ENCODE data around the gene NUBP2. TPM values are rescaled to one million over a fixed set of nuclear protein-coding genes. Genes with fewer than 3 reads are reported as not detected.

The NUBP2 gene
- polyA plus RNA-seq, 2 donors: 41.5 to 57.8 TPM

DNA sequence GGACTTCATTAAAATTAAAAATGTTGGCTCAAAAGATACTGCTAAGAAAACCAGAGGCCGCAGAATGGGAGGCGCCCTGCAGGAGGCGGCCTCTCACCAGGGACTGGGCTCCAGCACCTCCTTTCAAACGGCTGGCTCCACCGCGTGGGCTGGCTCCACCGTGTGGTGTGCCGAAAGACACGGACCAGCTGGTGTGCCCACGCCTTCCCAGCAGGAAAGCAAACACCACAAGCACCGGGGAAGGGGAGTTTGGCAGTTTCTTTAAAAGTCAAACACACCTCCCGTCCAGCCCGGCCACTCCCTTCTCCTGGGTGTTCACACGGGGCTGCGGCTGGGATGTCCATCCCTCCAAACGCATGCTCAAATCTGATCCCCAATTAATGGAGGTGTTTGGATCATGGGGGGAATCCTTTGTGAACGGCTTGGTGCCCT, 30.0 kb downstream of the NUBP2 start:
- no peaks in the 10 kb centered on the region for H3K27me3 ChIP-seq (ENCODE audit: control insufficient read depth in 1 of 2, insufficient read depth in 2 of 2, low read length in 2 of 2)
- H3K36me3 ChIP-seq (ENCODE audit: control insufficient read depth in 2 of 2, insufficient read depth in 2 of 2, low read length in 1 of 2): peaks cover 3 to 38% of the 10 kb centered on the region in 2 donors
- H3K9me3 ChIP-seq (ENCODE audit: control insufficient read depth in 2 of 2, insufficient read depth in 1 of 2, low read depth in 1 of 2, low read length in 1 of 2): no peaks in the 10 kb centered on the region
- H3K4me1 ChIP-seq (ENCODE audit: control insufficient read depth in 2 of 2, insufficient read depth in 2 of 2, low read length in 1 of 2): no peaks in the 10 kb centered on the region
- no peak overlapping the region for H3K4me3 ChIP-seq (ENCODE audit: low read depth in 1 of 2, low read length in 2 of 2)
- 14 to 15% methylated on average over 17 of the region's 17 CpGs for WGBS, 2 donors
- no peak overlapping the region for H3K27ac ChIP-seq (ENCODE audit: low read depth in 2 of 2, low read length in 1 of 2)

DNA sequence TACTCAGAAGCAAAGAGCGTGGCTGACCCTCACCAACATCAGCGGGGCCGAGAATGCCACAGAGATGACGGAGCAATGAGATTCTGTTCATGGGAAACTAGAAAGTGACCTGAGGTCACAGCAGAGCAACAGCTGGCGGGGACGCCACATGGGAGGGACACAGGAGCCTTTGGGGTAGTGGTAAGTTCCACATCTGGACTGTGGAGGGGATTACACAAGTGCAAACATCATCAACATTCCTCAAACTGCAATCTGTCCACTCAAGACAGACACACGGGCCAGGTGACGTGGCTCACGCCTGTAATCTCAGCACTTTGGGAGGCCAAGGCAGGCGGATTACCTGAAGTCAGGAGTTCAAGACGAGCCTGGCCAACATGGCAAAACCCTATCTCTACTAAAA, 32.7 kb downstream of the NUBP2 start:
- 88 to 91% methylated on average over 11 of the region's 11 CpGs for WGBS, 2 donors
- Histone ChIP-seq H3K4me3 (ENCODE audit: low read depth in 1 of 2, low read length in 2 of 2) (no peak overlapping the region), H3K27ac (ENCODE audit: low read depth in 2 of 2, low read length in 1 of 2) (no peak overlapping the region), H3K4me1 (ENCODE audit: control insufficient read depth in 2 of 2, insufficient read depth in 2 of 2, low read length in 1 of 2) (no peaks in the 10 kb centered on the region), H3K27me3 (ENCODE audit: control insufficient read depth in 1 of 2, insufficient read depth in 2 of 2, low read length in 2 of 2) (no peaks in the 10 kb centered on the region), H3K9me3 (ENCODE audit: control insufficient read depth in 2 of 2, insufficient read depth in 1 of 2, low read depth in 1 of 2, low read length in 1 of 2) (no peaks in the 10 kb centered on the region), H3K36me3 (ENCODE audit: control insufficient read depth in 2 of 2, insufficient read depth in 2 of 2, low read length in 1 of 2) (peaks cover 0 to 39% of the 10 kb centered on the region in 2 donors)

DNA sequence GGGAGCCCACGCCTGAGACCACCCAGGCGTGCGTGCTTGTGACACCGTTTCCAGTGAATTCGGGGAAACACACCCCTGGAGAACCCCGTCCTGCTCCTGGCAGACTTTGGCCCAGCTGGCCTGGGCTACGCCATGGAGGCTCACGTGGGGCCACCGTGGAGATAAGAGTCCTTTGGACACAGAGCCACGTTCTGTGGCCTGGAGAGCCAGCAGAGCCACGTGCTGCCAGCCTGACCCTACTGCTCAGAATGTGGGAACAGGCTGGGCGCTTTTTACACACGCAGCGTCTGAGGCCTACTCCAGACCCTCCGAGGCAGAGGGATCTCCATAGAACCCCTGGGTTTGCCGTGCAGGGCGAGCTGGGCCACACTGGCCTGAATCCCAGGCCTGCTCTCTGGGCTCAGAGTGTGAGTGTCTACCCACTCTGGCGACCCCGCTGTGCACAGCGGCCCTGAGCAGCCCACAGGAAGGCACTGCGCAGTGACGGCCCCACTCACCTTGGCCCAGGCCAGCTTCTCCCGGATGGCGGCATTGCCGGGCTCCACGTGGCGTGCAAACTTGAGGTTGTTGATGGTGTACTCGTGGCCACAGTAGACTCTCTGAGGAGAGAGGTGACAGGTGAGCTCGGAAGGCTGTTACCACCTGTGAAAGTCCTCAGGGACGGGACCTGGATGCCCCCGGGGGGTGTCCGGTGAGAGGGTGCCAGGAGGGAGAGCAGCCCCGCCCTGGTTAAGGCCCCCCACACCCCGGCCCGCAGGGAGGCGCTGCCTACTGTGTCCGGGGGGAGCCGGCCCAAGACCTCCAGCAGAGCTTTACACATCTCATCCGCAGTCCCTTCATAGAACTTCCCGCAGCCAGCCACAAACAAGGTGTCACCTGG, 33.9 kb downstream of the NUBP2 start:
- H3K27ac ChIP-seq (ENCODE audit: low read depth in 2 of 2, low read length in 1 of 2): no peak overlapping the region
- no peaks in the 10 kb centered on the region for H3K9me3 ChIP-seq (ENCODE audit: control insufficient read depth in 2 of 2, insufficient read depth in 1 of 2, low read depth in 1 of 2, low read length in 1 of 2)
- 92 to 94% methylated on average over 40 of the region's 40 CpGs for WGBS, 2 donors
- H3K4me3 ChIP-seq (ENCODE audit: low read depth in 1 of 2, low read length in 2 of 2): no peak overlapping the region
- no peaks in the 10 kb centered on the region for H3K27me3 ChIP-seq (ENCODE audit: control insufficient read depth in 1 of 2, insufficient read depth in 2 of 2, low read length in 2 of 2)
- H3K36me3 ChIP-seq (ENCODE audit: control insufficient read depth in 2 of 2, insufficient read depth in 2 of 2, low read length in 1 of 2): peaks cover 0 to 46% of the 10 kb centered on the region in 2 donors
- no peaks in the 10 kb centered on the region for H3K4me1 ChIP-seq (ENCODE audit: control insufficient read depth in 2 of 2, insufficient read depth in 2 of 2, low read length in 1 of 2)

DNA sequence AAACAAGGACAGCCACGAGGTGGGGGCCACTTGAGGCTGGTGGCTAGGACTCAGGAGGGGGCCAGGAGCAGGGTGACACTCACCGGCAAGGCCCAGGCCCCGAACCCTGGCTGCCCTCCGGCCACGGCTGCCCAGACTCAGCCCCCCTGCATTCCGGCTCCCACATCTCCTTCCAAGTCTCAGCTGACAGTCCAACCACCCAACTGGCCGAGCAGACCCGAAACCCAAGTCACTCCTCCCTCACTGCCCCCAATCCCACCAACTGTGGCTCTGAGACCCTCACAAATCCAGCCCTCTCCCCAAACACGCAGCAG, 34.5 kb downstream of the NUBP2 start:
- no peak overlapping the region for H3K4me3 ChIP-seq (ENCODE audit: low read depth in 1 of 2, low read length in 2 of 2)
- no peak overlapping the region for H3K27ac ChIP-seq (ENCODE audit: low read depth in 2 of 2, low read length in 1 of 2)
- no peaks in the 10 kb centered on the region for H3K27me3 ChIP-seq (ENCODE audit: control insufficient read depth in 1 of 2, insufficient read depth in 2 of 2, low read length in 2 of 2)
- 94% methylated on average over 4 to 9 of the region's 9 CpGs for WGBS, 2 donors
- no peaks in the 10 kb centered on the region for H3K4me1 ChIP-seq (ENCODE audit: control insufficient read depth in 2 of 2, insufficient read depth in 2 of 2, low read length in 1 of 2)
- H3K36me3 ChIP-seq (ENCODE audit: control insufficient read depth in 2 of 2, insufficient read depth in 2 of 2, low read length in 1 of 2): peaks cover 0 to 48% of the 10 kb centered on the region in 2 donors
- no peaks in the 10 kb centered on the region for H3K9me3 ChIP-seq (ENCODE audit: control insufficient read depth in 2 of 2, insufficient read depth in 1 of 2, low read depth in 1 of 2, low read length in 1 of 2)

- Histone ChIP-seq H3K4me1 (ENCODE audit: control insufficient read depth in 2 of 2, insufficient read depth in 2 of 2, low read length in 1 of 2) (no peaks in the 10 kb centered on the region), H3K4me3 (ENCODE audit: low read depth in 1 of 2, low read length in 2 of 2) (no peak overlapping the region), H3K36me3 (ENCODE audit: control insufficient read depth in 2 of 2, insufficient read depth in 2 of 2, low read length in 1 of 2) (peaks cover 0 to 52% of the 10 kb centered on the region in 2 donors), H3K27me3 (ENCODE audit: control insufficient read depth in 1 of 2, insufficient read depth in 2 of 2, low read length in 2 of 2) (no peaks in the 10 kb centered on the region), H3K9me3 (ENCODE audit: control insufficient read depth in 2 of 2, insufficient read depth in 1 of 2, low read depth in 1 of 2, low read length in 1 of 2) (no peaks in the 10 kb centered on the region), H3K27ac (ENCODE audit: low read depth in 2 of 2, low read length in 1 of 2) (no peak overlapping the region)
- WGBS, 2 donors: 92 to 94% methylated on average over 17 of the region's 17 CpGs
Observed at GRCh38 chr16:1817716-1818115, 35.0 kb downstream of the NUBP2 start.

- H3K9me3 ChIP-seq (ENCODE audit: control insufficient read depth in 2 of 2, insufficient read depth in 1 of 2, low read depth in 1 of 2, low read length in 1 of 2): no peaks in the 10 kb centered on the region
- H3K27ac ChIP-seq (ENCODE audit: low read depth in 2 of 2, low read length in 1 of 2): no peak overlapping the region
- WGBS, 2 donors: 96 to 97% methylated on average over 25 to 27 of the region's 27 CpGs
- H3K27me3 ChIP-seq (ENCODE audit: control insufficient read depth in 1 of 2, insufficient read depth in 2 of 2, low read length in 2 of 2): no peaks in the 10 kb centered on the region
- H3K36me3 ChIP-seq (ENCODE audit: control insufficient read depth in 2 of 2, insufficient read depth in 2 of 2, low read length in 1 of 2): peaks cover 0 to 54% of the 10 kb centered on the region in 2 donors
- no peaks in the 10 kb centered on the region for H3K4me1 ChIP-seq (ENCODE audit: control insufficient read depth in 2 of 2, insufficient read depth in 2 of 2, low read length in 1 of 2)
- H3K4me3 ChIP-seq (ENCODE audit: low read depth in 1 of 2, low read length in 2 of 2): no peak overlapping the region
Observed at GRCh38 chr16:1818204-1818872, 35.6 kb downstream of the NUBP2 start.

DNA sequence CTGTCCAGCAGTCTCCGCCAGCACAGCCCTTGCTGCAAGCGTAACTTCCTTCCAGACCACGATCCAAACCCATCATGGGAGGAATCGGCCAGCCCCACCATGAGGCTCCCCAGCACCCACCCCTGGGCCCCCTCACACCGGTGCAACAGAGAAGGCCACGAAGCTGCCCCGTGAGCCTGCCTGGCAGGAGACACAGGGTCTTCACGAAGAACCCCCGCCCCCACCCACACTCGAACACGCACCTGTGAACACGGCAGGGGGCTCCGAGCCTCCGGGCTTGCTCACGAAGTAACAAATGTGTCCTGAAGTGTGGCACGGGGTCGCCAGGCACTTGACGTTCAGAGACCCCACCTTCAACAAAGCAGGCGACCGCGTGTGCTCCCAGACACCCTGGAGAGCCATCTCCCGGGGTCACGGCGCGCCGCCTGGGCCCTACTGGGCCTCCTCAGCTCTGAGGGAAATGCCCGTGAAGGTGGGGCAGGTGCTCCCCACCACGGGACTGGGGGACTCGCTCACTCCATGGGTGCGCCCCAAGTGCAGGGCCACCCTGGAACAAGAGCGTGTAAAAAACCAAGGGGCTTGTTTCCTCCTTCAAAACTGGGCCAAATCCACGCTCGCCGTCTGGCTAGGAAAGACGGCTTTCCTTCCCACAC, 36.2 kb downstream of the NUBP2 start:
- Histone ChIP-seq H3K27me3 (ENCODE audit: control insufficient read depth in 1 of 2, insufficient read depth in 2 of 2, low read length in 2 of 2) (no peaks in the 10 kb centered on the region), H3K4me1 (ENCODE audit: control insufficient read depth in 2 of 2, insufficient read depth in 2 of 2, low read length in 1 of 2) (no peaks in the 10 kb centered on the region), H3K27ac (ENCODE audit: low read depth in 2 of 2, low read length in 1 of 2) (no peak overlapping the region), H3K4me3 (ENCODE audit: low read depth in 1 of 2, low read length in 2 of 2) (no peak overlapping the region), H3K9me3 (ENCODE audit: control insufficient read depth in 2 of 2, insufficient read depth in 1 of 2, low read depth in 1 of 2, low read length in 1 of 2) (no peaks in the 10 kb centered on the region), H3K36me3 (ENCODE audit: control insufficient read depth in 2 of 2, insufficient read depth in 2 of 2, low read length in 1 of 2) (peaks cover 0 to 56% of the 10 kb centered on the region in 2 donors)
- 94 to 96% methylated on average over 35 of the region's 35 CpGs for WGBS, 2 donors

DNA sequence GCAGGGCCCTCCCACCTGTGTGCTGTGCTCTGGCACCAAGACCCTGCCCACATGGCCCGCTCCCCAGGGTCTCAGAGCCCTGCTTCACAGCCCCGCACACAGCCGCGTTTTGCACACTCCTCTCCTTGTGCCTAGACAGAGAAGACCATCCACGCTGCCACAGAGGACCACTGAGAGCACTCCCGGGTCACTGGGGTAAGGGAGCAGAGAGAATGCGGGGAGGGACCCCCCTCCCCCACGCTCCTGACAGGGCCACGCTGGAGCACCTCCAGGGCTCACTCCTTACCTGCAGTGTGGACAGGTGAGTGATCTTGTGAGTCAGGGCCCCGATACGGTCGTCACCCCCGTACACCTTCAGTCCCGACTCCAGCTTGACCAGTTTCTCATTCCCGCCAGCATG, 36.9 kb downstream of the NUBP2 start:
- Histone ChIP-seq H3K27ac (ENCODE audit: low read depth in 2 of 2, low read length in 1 of 2) (no peak overlapping the region), H3K9me3 (ENCODE audit: control insufficient read depth in 2 of 2, insufficient read depth in 1 of 2, low read depth in 1 of 2, low read length in 1 of 2) (no peaks in the 10 kb centered on the region), H3K4me1 (ENCODE audit: control insufficient read depth in 2 of 2, insufficient read depth in 2 of 2, low read length in 1 of 2) (no peaks in the 10 kb centered on the region), H3K27me3 (ENCODE audit: control insufficient read depth in 1 of 2, insufficient read depth in 2 of 2, low read length in 2 of 2) (no peaks in the 10 kb centered on the region), H3K4me3 (ENCODE audit: low read depth in 1 of 2, low read length in 2 of 2) (no peak overlapping the region), H3K36me3 (ENCODE audit: control insufficient read depth in 2 of 2, insufficient read depth in 2 of 2, low read length in 1 of 2) (peaks cover 0 to 56% of the 10 kb centered on the region in 2 donors)
- 95% methylated on average over 15 of the region's 15 CpGs for WGBS, 2 donors

DNA sequence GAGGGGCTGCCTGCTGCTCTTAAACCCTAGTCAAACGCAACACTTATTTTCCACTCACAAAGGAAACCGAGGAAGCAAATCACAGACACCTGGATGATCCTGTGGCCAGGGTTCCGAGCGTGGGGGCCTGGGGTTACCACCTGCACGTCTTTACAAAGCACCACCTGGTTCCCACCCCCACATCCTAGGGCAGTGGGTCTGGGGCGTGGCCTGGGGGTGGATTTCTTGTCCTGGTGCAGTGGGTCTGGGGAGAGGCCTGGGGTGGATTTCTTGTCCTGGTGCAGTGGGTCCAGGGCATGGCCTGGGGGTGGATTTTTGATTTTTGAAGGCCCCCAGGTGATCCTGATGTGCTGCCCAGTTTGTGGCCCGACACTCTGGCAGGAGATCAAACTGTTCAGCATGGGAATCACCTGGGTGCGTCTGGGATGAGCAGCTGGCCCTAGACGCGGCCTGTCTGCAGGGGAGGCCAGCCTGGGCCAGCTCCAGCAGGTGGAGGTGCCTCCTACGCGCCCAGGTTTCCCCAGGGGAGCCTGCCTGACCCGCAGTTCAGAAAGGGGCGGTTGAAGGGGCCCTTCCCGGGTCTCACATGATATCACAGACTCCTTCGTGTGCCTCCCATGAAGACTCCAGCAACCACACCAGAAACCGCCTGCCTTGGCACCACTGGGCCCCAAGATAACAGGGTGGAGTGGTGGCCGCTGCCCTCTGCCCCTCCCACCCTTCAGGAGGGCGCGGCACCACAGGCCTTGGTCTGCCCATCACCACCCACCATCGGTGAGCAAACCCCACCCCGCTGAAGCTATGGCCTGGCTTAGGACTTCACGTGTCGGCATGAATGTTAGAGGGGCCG, 37.6 kb downstream of the NUBP2 start:
- Histone ChIP-seq H3K36me3 (ENCODE audit: control insufficient read depth in 2 of 2, insufficient read depth in 2 of 2, low read length in 1 of 2) (peaks cover 0 to 55% of the 10 kb centered on the region in 2 donors), H3K4me3 (ENCODE audit: low read depth in 1 of 2, low read length in 2 of 2) (no peak overlapping the region), H3K9me3 (ENCODE audit: control insufficient read depth in 2 of 2, insufficient read depth in 1 of 2, low read depth in 1 of 2, low read length in 1 of 2) (no peaks in the 10 kb centered on the region), H3K27ac (ENCODE audit: low read depth in 2 of 2, low read length in 1 of 2) (no peak overlapping the region), H3K27me3 (ENCODE audit: control insufficient read depth in 1 of 2, insufficient read depth in 2 of 2, low read length in 2 of 2) (no peaks in the 10 kb centered on the region), H3K4me1 (ENCODE audit: control insufficient read depth in 2 of 2, insufficient read depth in 2 of 2, low read length in 1 of 2) (peaks cover 0 to 3% of the 10 kb centered on the region in 2 donors)
- WGBS, 2 donors: 85 to 90% methylated on average over 25 of the region's 25 CpGs
